HEK293T (cell line): ENCODE data around the gene ALDH2.

Experiments used
- CTCF ChIA-PET: fragments of 350-600 bp; formaldehyde crosslinking; extraction: SDS; loops from one replicate; lab custom pipeline; 2021; ENCODE audit warnings: antibody characterized with exemption, inconsistent platforms; lab: Yijun Ruan, JAX
- POLR2A ChIA-PET: fragments of 350-600 bp; formaldehyde crosslinking; extraction: SDS; loops from one replicate; lab custom pipeline; 2020; ENCODE audit warnings: antibody characterized with exemption, inconsistent platforms; lab: Yijun Ruan, JAX
- DNase-seq: peaks from one replicate; pipeline ENCODE4 v3.0.0; 2012; ENCODE audit warnings: mixed read lengths; ENCODE audit errors: extremely low spot score
- ARNT ChIP-seq: fragments of 450-650 bp; IDR thresholded peaks from 2 replicates; pipeline ENCODE4 v1.6.1; 2017; ENCODE audit warnings: mild to moderate bottlenecking
- BHLHE40 ChIP-seq: fragments of 450-650 bp; IDR thresholded peaks from 2 replicates; pipeline ENCODE4 v1.6.1; 2016; ENCODE audit warnings: mild to moderate bottlenecking, moderate library complexity, borderline replicate concordance
- CTBP1 ChIP-seq: fragments of 450-650 bp; IDR thresholded peaks from 2 replicates; pipeline ENCODE4 v1.6.1; 2016; ENCODE audit warnings: borderline replicate concordance
- ELF4 ChIP-seq: fragments of 450-650 bp; IDR thresholded peaks from 2 replicates; pipeline ENCODE4 v1.6.1; 2017; ENCODE audit warnings: antibody characterized with exemption
- FOXA1 ChIP-seq: fragments of 450-650 bp; IDR thresholded peaks from 2 replicates; pipeline ENCODE4 v1.6.1; 2016; ENCODE audit warnings: mild to moderate bottlenecking
- FOXK2 ChIP-seq: fragments of 450-650 bp; IDR thresholded peaks from 2 replicates; pipeline ENCODE4 v1.6.1; 2016; ENCODE audit warnings: mild to moderate bottlenecking
- FOXM1 ChIP-seq: fragments of 450-650 bp; IDR thresholded peaks from 2 replicates; pipeline ENCODE4 v1.6.1; 2017; ENCODE audit warnings: mild to moderate bottlenecking, borderline replicate concordance
- HDGF ChIP-seq: fragments of 450-650 bp; IDR thresholded peaks from 2 replicates; pipeline ENCODE4 v1.6.1; 2017; ENCODE audit warnings: antibody characterized with exemption, borderline replicate concordance
- L3MBTL2 ChIP-seq: fragments of 450-650 bp; conservative IDR thresholded peaks from 2 replicates; pipeline ENCODE4 v1.6.1; 2016; ENCODE audit warnings: mild to moderate bottlenecking
- LEF1 ChIP-seq: fragments of 450-650 bp; IDR thresholded peaks from 2 replicates; pipeline ENCODE4 v1.6.1; 2017; ENCODE audit warnings: mild to moderate bottlenecking, borderline replicate concordance
- NFRKB ChIP-seq: fragments of 450-650 bp; IDR thresholded peaks from 2 replicates; pipeline ENCODE4 v1.6.1; 2016; ENCODE audit warnings: mild to moderate bottlenecking, moderate library complexity
- PKNOX1 ChIP-seq: fragments of 450-650 bp; IDR thresholded peaks from 2 replicates; pipeline ENCODE4 v1.6.1; 2016
- SP1 ChIP-seq: fragments of 450-650 bp; IDR thresholded peaks from 2 replicates; pipeline ENCODE4 v1.6.1; 2017
- SUZ12 ChIP-seq: fragments of 450-650 bp; IDR thresholded peaks from 2 replicates; pipeline ENCODE4 v1.6.1; 2016; ENCODE audit warnings: mild to moderate bottlenecking
- TARDBP ChIP-seq: fragments of 450-650 bp; IDR thresholded peaks from 2 replicates; pipeline ENCODE4 v1.6.1; 2016
- ZNF384 ChIP-seq: fragments of 450-650 bp; IDR thresholded peaks from 2 replicates; pipeline ENCODE4 v1.6.1; 2016

The ALDH2 gene

GRCh38 chr12:111757361-111758119 lies 9.2 kb upstream of the ALDH2 start:
- CTCF ChIA-PET: no interaction called here
- TF ChIP-seq SUZ12 (no peak), TARDBP (no peak), PKNOX1 (no peak), HDGF (no peak), SP1 (no peak), FOXK2 (no peak), ELF4 (no peak), ZNF384 (no peak), CTBP1 (no peak), L3MBTL2 (no peak), LEF1 (no peak), NFRKB (no peak)

DNA sequence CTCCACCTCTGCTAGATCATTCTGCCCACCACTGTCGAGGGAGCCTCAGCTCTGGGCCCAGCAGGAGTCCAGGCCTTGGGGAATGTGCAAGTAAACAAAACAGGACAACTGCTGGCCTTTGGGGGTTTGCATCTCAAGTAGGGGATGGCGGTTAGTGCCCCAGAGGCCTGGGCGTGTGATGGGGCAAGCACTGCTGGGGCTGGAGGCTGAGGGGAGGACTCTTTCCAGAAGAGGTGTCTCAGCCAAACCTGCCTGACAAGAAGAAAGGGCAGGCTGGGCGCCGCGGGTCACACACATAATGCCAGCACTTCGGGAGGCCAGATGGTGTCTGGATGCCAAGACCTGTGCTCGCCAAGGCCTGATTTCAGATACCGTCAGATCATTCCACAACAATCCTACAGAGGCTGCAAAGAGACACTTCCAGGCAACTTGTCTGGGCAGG lies 8.6 kb upstream of the ALDH2 start:
- no peak for TF ChIP-seq PKNOX1
- TF ChIP-seq NFRKB: no peak
- no peak for TF ChIP-seq L3MBTL2
- no peak for TF ChIP-seq ARNT
- TF ChIP-seq FOXA1: no peak
- no peak for TF ChIP-seq LEF1
- no peak for TF ChIP-seq FOXM1
- TF ChIP-seq HDGF: no peak
- no peak for TF ChIP-seq CTBP1
- TF ChIP-seq SP1: no peak
- ChIA-PET CTCF (no interaction called here), POLR2A (interaction anchor here (1.0 kb wide), 1 partner anchor 9 kb away, joined by 3 read pairs; the partner anchor contains the start of gene ALDH2)
- DNase-seq: no peak

More at GRCh38 chr12:111757361-111758119, 9.2 kb upstream of the ALDH2 start:
- POLR2A ChIA-PET: interaction anchor here (1.0 to 1.3 kb wide), 2 partner anchors 9 kb away, joined by 3 read pairs; partner anchors contain the start of gene ALDH2
- no peak for DNase-seq

GRCh38 chr12:111759271-111759670 lies 7.5 kb upstream of the ALDH2 start:
- ChIA-PET CTCF (no interaction called here), POLR2A (no interaction called here)
- TF ChIP-seq ARNT (no peak), FOXK2 (no peak), TARDBP (no peak), PKNOX1 (no peak), ELF4 (no peak), LEF1 (no peak), SP1 (no peak), L3MBTL2 (no peak), FOXM1 (no peak), BHLHE40 (no peak), CTBP1 (no peak), NFRKB (no peak), FOXA1 (no peak), SUZ12 (no peak)
- no peak for DNase-seq

- ChIA-PET POLR2A (no interaction called here), CTCF (no interaction called here)
- TF ChIP-seq LEF1 (no peak), NFRKB (no peak), L3MBTL2 (no peak), BHLHE40 (no peak), FOXA1 (no peak), FOXM1 (no peak), ARNT (no peak), SP1 (no peak), SUZ12 (no peak), FOXK2 (no peak), CTBP1 (no peak), ELF4 (no peak), ZNF384 (no peak), HDGF (no peak), TARDBP (no peak), PKNOX1 (no peak)
- DNase-seq: no peak
Measured at GRCh38 chr12:111759991-111760390, 6.7 kb upstream of the ALDH2 start.

DNA sequence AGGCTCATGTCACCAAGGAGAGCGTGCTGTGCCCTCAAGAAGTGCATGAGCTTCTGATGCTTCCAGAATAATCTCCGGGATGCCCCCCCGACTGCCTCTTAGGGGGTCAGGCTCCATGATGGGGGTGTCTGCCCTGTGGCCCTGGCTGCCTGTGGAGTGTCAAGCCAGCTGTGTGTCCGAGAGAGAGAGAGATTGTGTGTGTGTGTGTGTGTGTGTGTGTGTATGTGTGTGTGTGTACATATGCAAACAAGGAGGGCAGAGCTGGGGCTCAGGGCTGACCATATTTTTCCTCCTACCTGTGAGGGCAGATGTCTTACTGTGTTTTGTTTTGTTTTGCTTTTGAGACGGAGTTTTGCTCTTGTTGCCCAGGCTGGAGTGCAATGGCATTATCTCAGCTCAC lies 5.6 kb upstream of the ALDH2 start:
- DNase-seq: no peak
- ChIA-PET CTCF (interaction anchor here (0.7 to 1.8 kb wide), 2 partner anchors 23 to 52 kb away, joined by 3 to 4 read pairs; no protein-coding TSS in a partner anchor), POLR2A (no interaction called here)
- no peak for TF ChIP-seq SUZ12
- no peak for TF ChIP-seq L3MBTL2
- no peak for TF ChIP-seq SP1
- no peak for TF ChIP-seq BHLHE40
- TF ChIP-seq HDGF: no peak
- no peak for TF ChIP-seq TARDBP
- TF ChIP-seq FOXM1: no peak
- TF ChIP-seq ZNF384: no peak
- TF ChIP-seq LEF1: no peak
- TF ChIP-seq ELF4: no peak
- TF ChIP-seq CTBP1: no peak
- no peak for TF ChIP-seq NFRKB
- no peak for TF ChIP-seq FOXK2
- TF ChIP-seq FOXA1: no peak
